Breast epithelium (tissue), 4 donors: ENCODE results near the gene ITPR1. TPM values are rescaled to one million over a fixed set of nuclear protein-coding genes. Genes with fewer than 3 reads are reported as not detected.
A peak's percentile ranks its signal among the peaks of the same experiment; 100 is the strongest.

ENCODE experiments used
- DNase-seq, 2 donors: peaks; one replicate each; pipeline ENCODE4 v3.0.0-alpha.2; 2019; ENCODE audit warnings: low spot score in 2 of 2
- H3K27ac ChIP-seq, 2 donors: fragments of 200-600 bp; sonication (generic) in 1 of 2; one replicate each; pipeline ENCODE4 v1.5.1; 2016 to 2019; ENCODE audit warnings: mild to moderate bottlenecking in 1 of 2
- H3K27me3 ChIP-seq, 2 donors: fragments of 200-600 bp; sonication (generic) in 1 of 2; one replicate each; pipeline versions ENCODE4 v1.5.1 to v1.6.0; 2017 to 2019; ENCODE audit warnings: control low read depth in 1 of 2, mild to moderate bottlenecking in 1 of 2
- H3K36me3 ChIP-seq: fragments of 200-600 bp; one replicate; pipeline ENCODE4 v1.5.1; 2019
- H3K4me1 ChIP-seq, 2 donors: fragments of 200-600 bp; sonication (generic); one replicate each; pipeline ENCODE4 v1.5.1; 2016 to 2019; ENCODE audit warnings: control low read depth in 1 of 2
- H3K4me3 ChIP-seq, 3 donors: fragments of 200-600 bp; sonication (generic); 1 replicate in 2 of 3; 2 replicates in 1 of 3; pipeline ENCODE4 v1.5.1; 2016 to 2019; ENCODE audit warnings: mild to moderate bottlenecking in 3 of 3, moderate library complexity in 2 of 3
- H3K9me3 ChIP-seq, 2 donors: fragments of 200-600 bp; sonication (generic) in 1 of 2; one replicate each; pipeline ENCODE4 v1.5.1; 2016 to 2019; ENCODE audit warnings: control low read depth in 1 of 2
- CTCF ChIP-seq, 3 donors: fragments of 450-650 bp; IDR thresholded peaks; one replicate each; pipeline ENCODE4 v1.5.1; 2016 to 2017; ENCODE audit warnings: antibody characterized with exemption in 3 of 3, mild to moderate bottlenecking in 3 of 3, moderate library complexity in 3 of 3
- POLR2A ChIP-seq: fragments of 450-650 bp; IDR thresholded peaks from one replicate; pipeline ENCODE4 v1.6.1; 2016; ENCODE audit warnings: antibody characterized with exemption, mild to moderate bottlenecking, moderate library complexity
- POLR2AphosphoS5 ChIP-seq, 3 donors: sonication (generic); formaldehyde crosslinking; IDR thresholded peaks; one replicate each; pipeline ENCODE4 v1.6.1; 2017; ENCODE audit warnings: antibody characterized with exemption in 3 of 3
- intact Hi-C: fragments of 100-400 bp; cut with DNase I; formaldehyde crosslinking; loops from one replicate; pipeline ENCODE4 v1.15.1; 2023; ENCODE audit warnings: low total_unique reads
- total RNA-seq, 3 donors: library from RNA; depleted of rRNA; stranded (reverse); fragments of >200 nt; gene quantifications; one replicate each; pipeline ENCODE4 v1.1.0, GENCODE V29; 2016

The ITPR1 gene
- total RNA-seq, 3 donors from 2014 or later, result 53.8 to 227 (median 174) TPM

DNA sequence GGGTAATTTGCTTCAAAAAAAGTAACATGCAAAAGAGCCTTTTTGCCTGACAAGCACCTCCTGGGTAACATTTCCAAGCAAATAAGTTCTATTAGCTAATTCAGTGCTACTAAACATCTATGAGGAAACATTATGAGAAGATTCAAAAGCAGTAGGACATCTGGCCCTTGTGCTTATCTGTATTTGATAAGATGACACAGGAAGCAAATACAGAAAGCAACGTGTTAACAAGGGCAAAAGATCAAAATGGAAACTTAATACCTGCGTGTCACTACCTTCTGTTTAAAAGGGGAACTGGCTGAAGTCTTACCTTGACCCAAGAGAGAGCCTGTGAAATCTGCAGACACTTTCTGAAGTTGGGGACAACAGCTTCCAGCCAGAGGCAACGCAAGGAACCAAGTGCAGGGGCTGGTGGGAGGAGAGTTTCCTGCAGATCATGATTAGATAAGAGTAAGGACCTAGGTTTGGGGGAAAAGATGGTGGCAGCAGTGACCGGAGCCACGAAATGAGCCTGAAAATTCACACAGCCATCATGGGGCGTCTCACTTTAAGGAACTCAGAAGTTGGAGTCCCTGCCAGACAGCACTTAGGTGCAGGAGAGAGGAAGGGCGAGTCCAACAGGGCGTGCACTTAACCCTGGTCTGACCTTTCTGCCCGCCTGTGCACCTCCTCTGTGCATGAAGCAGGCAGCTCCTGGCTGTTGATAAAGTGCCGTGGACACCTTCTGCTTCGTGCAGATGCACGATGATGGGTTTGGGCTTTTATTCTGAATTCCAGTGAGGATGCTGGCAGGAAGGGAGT lies 332.5 kb downstream of the ITPR1 start:
- intact Hi-C loops, result no loop called here
- H3K9me3 ChIP-seq, result no peaks in the 10 kb centered on the region
- H3K27ac ChIP-seq, result peak overlapping the region; percentile 65 to 73
- H3K4me1 ChIP-seq, result peaks cover 0 to 4% of the 10 kb centered on the region in 2 donors
- no peak for DNase-seq
- no peak for TF ChIP-seq POLR2AphosphoS5 (IDR thresholded peaks at IDR 0.05)
- no peak for TF ChIP-seq POLR2A
- TF ChIP-seq CTCF (IDR thresholded peaks at IDR 0.05), result no peak
- H3K27me3 ChIP-seq, result no peaks in the 10 kb centered on the region
- peak overlapping the region in 1 of 3 donors; percentile 6 for H3K4me3 ChIP-seq
- no peaks in the 10 kb centered on the region for H3K36me3 ChIP-seq

GRCh38 chr3:4826237-4827100 lies 333.3 kb downstream of the ITPR1 start:
- peak in 1 of 2 donors; percentile 26 for DNase-seq
- Histone ChIP-seq H3K36me3 (no peaks in the 10 kb centered on the region), H3K4me1 (peaks cover 0 to 4% of the 10 kb centered on the region in 2 donors), H3K9me3 (no peaks in the 10 kb centered on the region), H3K27me3 (no peaks in the 10 kb centered on the region), H3K4me3 (peak overlapping the region in 1 of 3 donors; percentile 6), H3K27ac (peak overlapping the region; percentile 65 to 73)
- intact Hi-C loops, result no loop called here
- TF ChIP-seq CTCF (IDR thresholded peaks at IDR 0.05) (no peak), POLR2AphosphoS5 (IDR thresholded peaks at IDR 0.05) (peak in 2 of 3 donors; percentile 15 to 28)

- Histone ChIP-seq H3K27me3 (no peaks in the 10 kb centered on the region), H3K27ac (peak overlapping the region; percentile 65 to 69), H3K4me3 (no peak overlapping the region), H3K4me1 (peaks cover 0 to 10% of the 10 kb centered on the region in 2 donors), H3K9me3 (no peaks in the 10 kb centered on the region), H3K36me3 (no peaks in the 10 kb centered on the region)
- intact Hi-C loops, result no loop called here
- DNase-seq, result no peak
- no peak for TF ChIP-seq POLR2A
- no peak for TF ChIP-seq POLR2AphosphoS5 (IDR thresholded peaks at IDR 0.05)
- TF ChIP-seq CTCF (IDR thresholded peaks at IDR 0.05), result no peak
Measured at GRCh38 chr3:4827767-4828166, 334.6 kb downstream of the ITPR1 start.

GRCh38 chr3:4828279-4829030 lies 335.3 kb downstream of the ITPR1 start:
- no peaks in the 10 kb centered on the region for H3K36me3 ChIP-seq
- H3K27me3 ChIP-seq, result no peaks in the 10 kb centered on the region
- H3K4me3 ChIP-seq, result no peak overlapping the region
- no peak for DNase-seq
- intact Hi-C loops, result no loop called here
- no peak for TF ChIP-seq POLR2A
- no peak for TF ChIP-seq CTCF (IDR thresholded peaks at IDR 0.05)
- no peak for TF ChIP-seq POLR2AphosphoS5 (IDR thresholded peaks at IDR 0.05)
- H3K4me1 ChIP-seq, result peaks cover 0 to 10% of the 10 kb centered on the region in 2 donors
- no peaks in the 10 kb centered on the region for H3K9me3 ChIP-seq
- peak overlapping the region; percentile 65 for H3K27ac ChIP-seq
